Measurements from ENCODE around the gene TRIM40. TPM values are rescaled to one million over a fixed set of nuclear protein-coding genes. Genes with fewer than 3 reads are reported as not detected.

TRIM40 gene
- total RNA-seq, 1 experiment from 2014 or later: not detected

GRCh38 chr6:30111266-30111856, 24.6 kb upstream of the TRIM40 start:
- CTCF ChIA-PET: interaction anchor here (1.0 kb wide), 1 partner anchor 8 kb away, joined by 8 read pairs; no protein-coding TSS in a partner anchor

DNA sequence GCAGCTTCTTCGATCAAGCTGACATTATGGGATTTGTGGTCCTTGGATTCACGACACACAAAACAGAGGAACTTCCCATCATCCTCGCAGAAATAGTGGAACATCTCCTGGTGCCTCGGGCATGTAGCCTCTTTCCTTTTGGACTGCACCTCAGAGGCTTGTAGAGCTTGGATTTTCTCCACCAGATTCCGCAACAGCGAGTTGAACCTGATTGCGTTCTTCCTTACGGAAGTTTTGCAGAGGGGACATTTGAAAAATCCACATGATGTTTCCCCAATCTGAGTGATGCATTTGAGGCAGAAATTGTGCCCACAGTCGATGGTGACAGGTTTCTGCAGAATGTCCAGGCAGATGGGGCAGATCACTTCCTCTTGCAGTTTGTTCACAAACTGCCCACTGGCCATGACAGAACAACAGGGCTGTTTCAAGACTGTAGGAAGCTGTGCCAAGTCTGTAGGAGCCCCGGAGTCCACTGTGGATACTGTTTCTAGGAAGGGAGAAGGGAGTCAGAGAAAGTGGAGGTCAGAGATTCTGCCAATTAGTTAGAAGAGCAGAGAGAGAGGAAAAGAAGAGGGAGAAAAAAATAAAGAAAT, 23.4 kb upstream of the TRIM40 start:
- POLR2A ChIA-PET: no interaction called here
- H3K27me3 Mint-ChIP-seq (ENCODE audit: insufficient read depth, unreplicated experiment): no peaks in the 10 kb centered on the region
- TSS peak; percentile 74 for BruUV-seq (replicated peaks)

More at GRCh38 chr6:30111266-30111856, 24.6 kb upstream of the TRIM40 start:
- Mint-ChIP-seq H3K27ac (ENCODE audit: unreplicated experiment) (no peak overlapping the region), H3K36me3 (ENCODE audit: insufficient read depth, unreplicated experiment) (no peaks in the 10 kb centered on the region), H3K4me1 (ENCODE audit: low read depth, unreplicated experiment) (peaks cover 22% of the 10 kb centered on the region), H3K27me3 (ENCODE audit: insufficient read depth, unreplicated experiment) (no peaks in the 10 kb centered on the region), H3K9me3 (ENCODE audit: unreplicated experiment) (no peaks in the 10 kb centered on the region), H3K4me3 (ENCODE audit: unreplicated experiment) (no peak overlapping the region)
- H3K4me3 ChIP-seq (ENCODE audit: low read depth, low read length): no peak overlapping the region
- TF ChIP-seq, protein P1, sequence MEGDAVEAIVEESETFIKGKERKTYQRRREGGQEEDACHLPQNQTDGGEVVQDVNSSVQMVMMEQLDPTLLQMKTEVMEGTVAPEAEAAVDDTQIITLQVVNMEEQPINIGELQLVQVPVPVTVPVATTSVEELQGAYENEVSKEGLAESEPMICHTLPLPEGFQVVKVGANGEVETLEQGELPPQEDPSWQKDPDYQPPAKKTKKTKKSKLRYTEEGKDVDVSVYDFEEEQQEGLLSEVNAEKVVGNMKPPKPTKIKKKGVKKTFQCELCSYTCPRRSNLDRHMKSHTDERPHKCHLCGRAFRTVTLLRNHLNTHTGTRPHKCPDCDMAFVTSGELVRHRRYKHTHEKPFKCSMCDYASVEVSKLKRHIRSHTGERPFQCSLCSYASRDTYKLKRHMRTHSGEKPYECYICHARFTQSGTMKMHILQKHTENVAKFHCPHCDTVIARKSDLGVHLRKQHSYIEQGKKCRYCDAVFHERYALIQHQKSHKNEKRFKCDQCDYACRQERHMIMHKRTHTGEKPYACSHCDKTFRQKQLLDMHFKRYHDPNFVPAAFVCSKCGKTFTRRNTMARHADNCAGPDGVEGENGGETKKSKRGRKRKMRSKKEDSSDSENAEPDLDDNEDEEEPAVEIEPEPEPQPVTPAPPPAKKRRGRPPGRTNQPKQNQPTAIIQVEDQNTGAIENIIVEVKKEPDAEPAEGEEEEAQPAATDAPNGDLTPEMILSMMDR (IDR thresholded peaks at IDR 0.05; ENCODE audit: insufficient read depth in 1 of 2, low read depth in 1 of 2, low read length in 1 of 2, severe bottlenecking in 1 of 2, unreplicated experiment in 1 of 2): no peak
- peaks cover 23% of the 10 kb centered on the region for H3K4me1 ChIP-seq
- H3K27me3 ChIP-seq (replicated peaks; ENCODE audit: control insufficient read depth, insufficient read depth, low read length): no peaks in the 10 kb centered on the region
- no peak for DNase-seq
- BruUV-seq (replicated peaks): no TSS peak
- H3K36me3 ChIP-seq (ENCODE audit: control insufficient read depth, insufficient read depth, low read length): no peaks in the 10 kb centered on the region
- no peaks in the 10 kb centered on the region for H3K9me3 ChIP-seq
- intact Hi-C loops (cut with micrococcal nuclease; ENCODE audit: unreplicated experiment): no loop called here
- POLR2A ChIA-PET: no interaction called here

DNA sequence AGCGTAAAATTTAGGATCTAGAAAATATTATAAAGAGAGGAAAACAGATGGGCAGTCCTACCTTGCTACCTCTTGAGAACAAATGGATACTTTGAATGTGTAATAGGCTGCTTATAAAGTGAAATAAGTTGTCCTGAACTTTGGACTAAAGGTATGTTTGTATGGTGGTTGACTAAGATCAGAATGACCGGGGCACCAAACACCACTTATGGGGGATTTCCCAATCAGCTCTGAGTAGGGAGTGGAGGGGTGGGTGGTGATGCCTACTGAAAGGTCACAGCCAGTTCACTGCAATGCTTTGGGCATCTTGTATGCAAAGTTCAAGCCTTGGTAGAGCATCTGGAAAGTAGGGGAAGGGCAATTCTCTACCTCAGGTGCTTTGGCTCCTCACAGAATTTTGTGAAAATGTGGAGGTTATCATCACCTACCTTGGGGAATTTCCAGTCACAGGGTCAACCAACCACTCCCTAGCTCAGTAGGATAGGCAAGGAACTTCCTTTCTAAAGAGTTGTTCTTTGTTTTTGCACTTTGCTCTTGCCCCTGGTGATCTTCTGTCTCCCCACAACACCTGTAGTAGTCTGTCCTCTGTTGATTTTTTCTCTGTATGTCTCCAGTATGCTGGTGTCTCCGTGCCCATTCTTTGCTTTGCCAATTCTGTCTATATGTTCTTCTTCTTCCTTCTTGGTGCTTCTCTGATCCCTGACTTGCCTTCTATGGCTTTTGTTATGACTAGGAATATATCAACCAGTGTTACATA, 22.8 kb upstream of the TRIM40 start, which contains the start of gene TRIM31:
Gene TRIM31, minus strand, starts transcription at position 88 of the 757 bp plus-strand sequence. CDS start 285 bp downstream, outside the sequence.
- Histone ChIP-seq H3K9me3 (no peaks in the 10 kb centered on the region), H3K36me3 (ENCODE audit: control insufficient read depth, insufficient read depth, low read length) (no peaks in the 10 kb centered on the region), H3K4me3 (ENCODE audit: low read depth, low read length) (no peak within 1 kb of the TSS), H3K4me1 (peaks cover 23% of the 10 kb centered on the region), H3K27me3 (replicated peaks; ENCODE audit: control insufficient read depth, insufficient read depth, low read length) (no peaks in the 10 kb centered on the region)
- H3K27ac Mint-ChIP-seq (ENCODE audit: unreplicated experiment): no peak within 1 kb of the TSS
- TF ChIP-seq, protein P1 (IDR thresholded peaks at IDR 0.05; ENCODE audit: insufficient read depth in 1 of 2, low read depth in 1 of 2, low read length in 1 of 2, severe bottlenecking in 1 of 2, unreplicated experiment in 1 of 2): no peak
- no peaks in the 10 kb centered on the region for H3K36me3 Mint-ChIP-seq (ENCODE audit: insufficient read depth, unreplicated experiment)
- ChIA-PET POLR2A (no interaction called here), CTCF (interaction anchor here (0.6 to 1.8 kb wide), 2 partner anchors 18 to 327 kb away, joined by 3 to 5 read pairs; no protein-coding TSS in a partner anchor)
- intact Hi-C loops (cut with micrococcal nuclease; ENCODE audit: unreplicated experiment): no loop called here
- DNase-seq: no peak
- BruUV-seq (replicated peaks): no TSS peak
- peaks cover 28% of the 10 kb centered on the region for H3K4me1 Mint-ChIP-seq (ENCODE audit: low read depth, unreplicated experiment)
- no peaks in the 10 kb centered on the region for H3K27me3 Mint-ChIP-seq (ENCODE audit: insufficient read depth, unreplicated experiment)
- H3K9me3 Mint-ChIP-seq (ENCODE audit: unreplicated experiment): no peaks in the 10 kb centered on the region
- H3K4me3 Mint-ChIP-seq (ENCODE audit: unreplicated experiment): no peak within 1 kb of the TSS

More for the DNA sequence above, 23.4 kb upstream of the TRIM40 start:
- Mint-ChIP-seq H3K27ac (ENCODE audit: unreplicated experiment) (no peak overlapping the region), H3K4me3 (ENCODE audit: unreplicated experiment) (no peak overlapping the region), H3K9me3 (ENCODE audit: unreplicated experiment) (no peaks in the 10 kb centered on the region), H3K4me1 (ENCODE audit: low read depth, unreplicated experiment) (peaks cover 22% of the 10 kb centered on the region), H3K36me3 (ENCODE audit: insufficient read depth, unreplicated experiment) (no peaks in the 10 kb centered on the region)
- TF ChIP-seq, protein P1 (IDR thresholded peaks at IDR 0.05; ENCODE audit: insufficient read depth in 1 of 2, low read depth in 1 of 2, low read length in 1 of 2, severe bottlenecking in 1 of 2, unreplicated experiment in 1 of 2): no peak
- CTCF ChIA-PET: interaction anchor here (0.6 to 1.8 kb wide), 3 partner anchors 9 to 328 kb away, joined by 3 to 8 read pairs (median 5); no protein-coding TSS in a partner anchor
- Histone ChIP-seq H3K4me3 (ENCODE audit: low read depth, low read length) (no peak overlapping the region), H3K27me3 (replicated peaks; ENCODE audit: control insufficient read depth, insufficient read depth, low read length) (no peaks in the 10 kb centered on the region), H3K4me1 (peaks cover 23% of the 10 kb centered on the region), H3K36me3 (ENCODE audit: control insufficient read depth, insufficient read depth, low read length) (no peaks in the 10 kb centered on the region), H3K9me3 (no peaks in the 10 kb centered on the region)
- DNase-seq: no peak
- intact Hi-C loops (cut with micrococcal nuclease; ENCODE audit: unreplicated experiment): no loop called here

Data from Caco-2 (cell line).